Mesothelial cell of epicardium (in vitro differentiated cells): ENCODE measurements around the gene GALNS. TPM values are rescaled to one million over a fixed set of nuclear protein-coding genes. Genes with fewer than 3 reads are reported as not detected.

Experiments
- DNase-seq, 2 experiments: peaks; one replicate each; pipeline ENCODE4 v3.0.0; 2021; ENCODE audit warnings: low spot score in 2 of 2; ENCODE audit not compliant: unreplicated experiment in 2 of 2
- H3K27ac Mint-ChIP-seq: 2 replicates; pipeline ENCODE4 v1.8.0; 2021; ENCODE audit warnings: mixed read lengths
- H3K27me3 Mint-ChIP-seq: 2 replicates; pipeline ENCODE4 v1.8.0; 2021; ENCODE audit warnings: low read depth, mixed read lengths
- H3K36me3 Mint-ChIP-seq: 2 replicates; pipeline ENCODE4 v1.8.0; 2021; ENCODE audit warnings: mixed read lengths
- H3K4me1 Mint-ChIP-seq: 2 replicates; pipeline ENCODE4 v1.8.0; 2021; ENCODE audit warnings: mixed read lengths
- H3K4me3 Mint-ChIP-seq: 2 replicates; pipeline ENCODE4 v1.8.0; 2021; ENCODE audit warnings: mild to moderate bottlenecking, moderate library complexity, mixed read lengths
- H3K9me3 Mint-ChIP-seq: 2 replicates; pipeline ENCODE4 v1.8.0; 2021; ENCODE audit warnings: mixed read lengths
- CTCF ChIP-seq: fragments of 200-600 bp; sonication (generic); IDR thresholded peaks from one replicate; pipeline ENCODE4 v1.5.0; 2021; ENCODE audit warnings: antibody characterized with exemption; ENCODE audit not compliant: unreplicated experiment
- total RNA-seq: library from RNA; stranded (reverse); gene quantifications from 3 replicates; pipeline ENCODE4 v1.2.1, GENCODE V29; 2021

The GALNS gene
- total RNA-seq, 1 donor from 2014 or later: 42.4 TPM

- Mint-ChIP-seq H3K27ac (no peak overlapping the region), H3K4me1 (peaks cover 3% of the 10 kb centered on the region), H3K9me3 (no peaks in the 10 kb centered on the region), H3K27me3 (peaks cover 1% of the 10 kb centered on the region), H3K36me3 (peaks cover 10% of the 10 kb centered on the region), H3K4me3 (no peak overlapping the region)
- no peak for TF ChIP-seq CTCF
- no peak for DNase-seq
These were observed 9.0 kb upstream of the GALNS start for GRCh38 chr16:88865742-88866141.

- Mint-ChIP-seq H3K27me3 (no peaks in the 10 kb centered on the region), H3K4me3 (no peak overlapping the region), H3K36me3 (peaks cover 11% of the 10 kb centered on the region), H3K4me1 (no peaks in the 10 kb centered on the region), H3K9me3 (no peaks in the 10 kb centered on the region), H3K27ac (no peak overlapping the region)
- no peak for DNase-seq
- TF ChIP-seq CTCF: no peak
These were observed 8.6 kb upstream of the GALNS start for GRCh38 chr16:88865310-88865709.

- no peak overlapping the region for H3K4me3 Mint-ChIP-seq
- H3K27ac Mint-ChIP-seq: no peak overlapping the region
- no peaks in the 10 kb centered on the region for H3K27me3 Mint-ChIP-seq
- H3K4me1 Mint-ChIP-seq: no peaks in the 10 kb centered on the region
- no peak for DNase-seq
- no peak for TF ChIP-seq CTCF
- H3K36me3 Mint-ChIP-seq: peaks cover 11% of the 10 kb centered on the region
- no peaks in the 10 kb centered on the region for H3K9me3 Mint-ChIP-seq
These were observed 7.8 kb upstream of the GALNS start for GRCh38 chr16:88864521-88864920.

- TF ChIP-seq CTCF: no peak
- Mint-ChIP-seq H3K27me3 (no peaks in the 10 kb centered on the region), H3K36me3 (peaks cover 11% of the 10 kb centered on the region), H3K9me3 (no peaks in the 10 kb centered on the region), H3K27ac (no peak overlapping the region), H3K4me3 (no peak overlapping the region), H3K4me1 (no peaks in the 10 kb centered on the region)
- DNase-seq: no peak
These were observed 7.4 kb upstream of the GALNS start for GRCh38 chr16:88864099-88864498.

GRCh38 chr16:88863426-88863825, 6.7 kb upstream of the GALNS start:
- H3K4me1 Mint-ChIP-seq: peaks cover 3% of the 10 kb centered on the region
- DNase-seq: no peak
- no peaks in the 10 kb centered on the region for H3K9me3 Mint-ChIP-seq
- H3K36me3 Mint-ChIP-seq: peaks cover 11% of the 10 kb centered on the region
- TF ChIP-seq CTCF: no peak
- no peak overlapping the region for H3K27ac Mint-ChIP-seq
- no peak overlapping the region for H3K4me3 Mint-ChIP-seq
- no peaks in the 10 kb centered on the region for H3K27me3 Mint-ChIP-seq

- TF ChIP-seq CTCF: no peak
- peaks cover 7% of the 10 kb centered on the region for H3K4me1 Mint-ChIP-seq
- DNase-seq: no peak
- no peak overlapping the region for H3K4me3 Mint-ChIP-seq
- H3K36me3 Mint-ChIP-seq: peaks cover 11% of the 10 kb centered on the region
- H3K27me3 Mint-ChIP-seq: no peaks in the 10 kb centered on the region
- H3K9me3 Mint-ChIP-seq: no peaks in the 10 kb centered on the region
- no peak overlapping the region for H3K27ac Mint-ChIP-seq
These were observed 6.2 kb upstream of the GALNS start for GRCh38 chr16:88862968-88863367.
